GM21529 (cell line): ENCODE data around the gene ZNF232.
A peak's percentile ranks its signal among the peaks of the same experiment; 100 is the strongest.
"Not testable (repeated sequence)": the region's sequence is repeated elsewhere in the genome, so short reads cannot be mapped to it uniquely, and the experiment has no call there.

Experiments
- ATAC-seq: cut with Tn5 transposase; IDR thresholded peaks from one replicate; pipeline ENCODE4 v1.9.1; 2021; ENCODE audit not compliant: unreplicated experiment

The ZNF232 gene

GRCh38 chr17:5111402-5112204, at the start of gene ZNF232:
TSS of gene ZNF232 (minus strand) at chr17:5111878. CDS start at chr17:5111822, 56 bp downstream.
- peak; percentile 83 for ATAC-seq

GRCh38 chr17:5160702-5161101, 49.0 kb upstream of the ZNF232 start:
- not testable (repeated sequence) for ATAC-seq

- ATAC-seq = not testable (repeated sequence)
Observed at GRCh38 chr17:5146122-5146521, 34.4 kb upstream of the ZNF232 start.

GRCh38 chr17:5142877-5143276, 31.2 kb upstream of the ZNF232 start:
- not testable (repeated sequence) for ATAC-seq

GRCh38 chr17:5139458-5139732, 27.7 kb upstream of the ZNF232 start:
- no peak for ATAC-seq

DNA sequence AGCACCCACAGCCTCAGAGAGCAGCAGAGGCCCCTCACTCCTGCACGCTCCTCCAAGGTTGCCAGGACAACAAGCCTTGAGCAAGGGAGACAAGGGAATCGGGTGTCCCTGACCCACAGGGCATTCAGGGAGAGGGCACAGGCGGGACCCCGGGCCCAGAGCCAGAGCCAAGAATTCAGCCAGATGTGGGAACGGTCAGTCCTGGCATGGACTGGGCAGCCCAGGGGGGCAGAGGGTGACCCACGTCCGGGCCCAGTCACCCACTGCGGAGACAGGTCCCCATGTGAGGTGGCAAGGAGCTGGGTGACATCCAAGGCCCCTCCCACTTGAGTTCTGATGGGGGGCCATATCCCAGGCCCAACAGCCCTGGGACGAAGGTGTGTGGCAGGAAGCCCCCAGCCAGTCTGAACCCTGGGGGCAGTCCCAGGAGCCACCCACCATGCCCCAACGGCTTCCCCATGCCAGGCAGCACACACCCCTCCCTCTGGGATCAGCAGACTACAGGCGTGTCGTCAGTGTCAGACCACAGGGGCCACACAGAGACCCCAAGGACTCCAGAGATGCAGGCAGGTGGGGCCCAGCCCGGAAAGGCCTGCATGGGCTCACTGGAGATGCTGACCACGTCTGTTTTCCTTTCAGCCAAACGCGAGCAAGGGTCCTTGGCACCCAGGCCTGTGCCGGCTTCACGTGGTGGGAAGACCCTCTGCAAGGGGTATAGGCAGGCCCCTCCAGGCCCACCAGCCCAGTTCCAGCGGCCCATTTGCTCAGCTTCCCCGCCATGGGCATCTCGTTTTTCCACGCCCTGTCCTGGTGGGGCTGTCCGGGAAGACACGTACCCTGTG, 27.2 kb upstream of the ZNF232 start:
- ATAC-seq = no peak

GRCh38 chr17:5138198-5138544, 26.5 kb upstream of the ZNF232 start:
- not testable (repeated sequence) for ATAC-seq

GRCh38 chr17:5137511-5138197, 26.0 kb upstream of the ZNF232 start:
- ATAC-seq = not testable (repeated sequence)

DNA sequence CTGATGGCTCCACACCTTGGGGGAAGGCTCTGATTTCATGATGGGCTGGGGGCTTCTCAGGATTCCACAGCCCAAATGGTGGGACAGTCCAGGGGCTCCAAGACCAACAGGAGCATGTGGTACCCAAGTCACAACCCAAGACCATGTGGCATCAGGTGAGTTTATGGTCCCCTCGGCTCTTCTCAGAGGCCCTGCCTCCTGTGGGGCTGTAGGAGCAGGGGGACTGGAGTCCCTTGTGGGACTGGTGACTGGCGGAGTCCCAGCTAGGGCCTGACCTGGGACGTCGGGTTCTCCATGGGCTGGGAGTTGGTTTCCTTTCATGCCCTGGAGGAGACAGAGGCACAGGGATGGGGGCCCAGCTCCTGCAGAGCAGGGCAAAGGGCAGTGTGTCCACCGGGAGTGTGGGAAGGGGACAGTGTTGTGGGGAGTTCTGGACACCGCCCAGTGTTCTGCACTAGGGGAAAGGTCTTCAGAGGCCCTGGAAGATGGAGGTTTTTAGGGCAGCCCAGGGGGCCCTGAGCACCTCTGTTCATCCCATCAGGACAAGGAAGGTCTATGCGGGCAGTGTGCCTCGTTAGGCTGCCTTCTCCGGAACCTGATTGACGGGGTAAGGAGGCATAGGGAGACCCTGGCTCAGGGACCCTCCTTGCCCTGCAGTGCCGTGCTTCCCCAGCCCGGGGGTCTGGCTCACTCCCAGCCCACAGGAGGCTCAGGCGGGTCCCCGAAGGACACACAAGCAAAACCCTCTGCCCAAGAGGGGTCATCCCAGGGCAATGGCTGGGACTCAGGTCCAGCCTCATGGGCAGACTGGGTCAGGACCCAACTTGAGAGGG, 25.1 kb upstream of the ZNF232 start:
- not testable (repeated sequence) for ATAC-seq

GRCh38 chr17:5135726-5136579, 24.3 kb upstream of the ZNF232 start:
- no peak for ATAC-seq

GRCh38 chr17:5135131-5135712, 23.5 kb upstream of the ZNF232 start:
- ATAC-seq = not testable (repeated sequence)

DNA sequence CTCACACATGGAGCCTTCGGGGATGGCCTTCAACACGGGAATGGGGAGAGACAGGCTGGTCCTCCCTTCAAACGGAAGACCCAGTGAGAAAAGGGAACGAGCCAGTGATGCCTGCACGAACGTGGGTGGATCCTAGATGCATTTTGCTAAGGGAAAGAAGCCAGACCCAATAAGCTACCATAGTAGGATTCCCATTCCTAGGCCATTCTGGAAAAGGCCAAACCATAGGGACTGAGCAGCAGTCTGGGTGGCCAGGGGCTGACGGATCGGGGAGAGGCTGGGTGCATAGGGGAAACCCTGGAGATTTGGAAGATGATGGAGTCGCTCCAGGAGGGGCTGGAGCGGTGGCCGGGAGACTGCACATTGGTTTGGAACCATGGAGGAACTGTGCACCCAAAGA, 22.9 kb upstream of the ZNF232 start:
- ATAC-seq = not testable (repeated sequence)

DNA sequence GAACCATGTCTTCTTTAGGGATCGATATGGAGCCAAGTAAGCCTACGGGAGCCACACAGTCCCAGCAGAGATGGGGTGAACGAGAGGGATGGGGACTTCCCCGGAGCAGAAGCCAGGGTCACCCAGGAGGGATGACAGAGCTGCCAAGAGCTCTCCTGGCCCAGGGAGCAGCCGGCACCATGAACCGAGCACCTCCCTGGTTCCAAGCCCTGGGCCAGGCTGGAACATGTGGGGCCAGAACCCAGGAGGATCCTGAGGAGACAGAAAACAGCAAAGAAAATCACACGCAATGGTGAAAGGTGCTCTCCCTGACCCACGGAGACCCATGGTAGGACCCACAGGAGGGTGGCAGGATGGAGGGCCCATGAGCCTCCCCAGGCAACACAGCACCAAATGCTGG, 22.3 kb upstream of the ZNF232 start:
- ATAC-seq = not testable (repeated sequence)

GRCh38 chr17:5133311-5133710, 21.6 kb upstream of the ZNF232 start:
- ATAC-seq = no peak

- not testable (repeated sequence) for ATAC-seq
Observed at GRCh38 chr17:5132503-5133225, 21.0 kb upstream of the ZNF232 start.

DNA sequence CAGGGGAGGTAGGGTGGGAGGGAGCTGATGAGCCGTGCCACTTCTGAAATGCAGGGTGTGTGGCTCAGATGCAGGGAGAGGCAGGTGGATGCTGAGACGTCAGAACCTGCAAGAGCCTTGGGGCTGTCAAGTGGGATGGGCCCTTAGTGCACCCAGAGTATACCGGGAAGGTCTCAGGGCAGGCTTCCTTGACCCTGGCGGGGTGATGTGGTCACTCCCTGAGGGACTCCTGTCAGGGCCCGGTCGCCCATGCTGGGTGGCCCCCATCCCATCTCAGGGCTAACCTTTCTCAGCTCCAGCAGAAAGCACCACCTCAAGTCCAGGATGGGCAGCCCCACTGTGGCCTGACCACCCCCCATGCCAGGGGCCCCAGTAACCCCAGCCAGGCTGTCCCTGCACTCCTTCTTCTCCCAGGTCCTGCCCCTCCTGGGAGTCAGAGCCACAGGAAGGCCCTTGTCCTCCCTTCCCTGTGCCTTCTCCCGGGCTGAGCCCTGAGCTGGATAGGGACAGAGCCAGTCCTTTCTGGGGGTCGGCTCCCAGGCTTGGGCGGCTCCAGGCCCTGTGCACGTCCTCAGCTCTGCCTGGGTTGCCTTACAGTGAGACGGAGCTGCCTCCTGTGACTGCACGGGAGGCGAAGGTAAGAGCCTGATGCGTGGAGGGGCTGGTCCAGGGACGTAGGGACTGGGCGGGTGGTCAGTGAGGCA, 20.3 kb upstream of the ZNF232 start:
- not testable (repeated sequence) for ATAC-seq

- no peak for ATAC-seq
Observed at GRCh38 chr17:5131146-5131715, 19.6 kb upstream of the ZNF232 start.

- ATAC-seq = not testable (repeated sequence)
Observed at GRCh38 chr17:5130687-5131086, 19.0 kb upstream of the ZNF232 start.
